Heart right ventricle (tissue), 16 donors: ENCODE results near the gene KPTN. TPM values are rescaled to one million over a fixed set of nuclear protein-coding genes. Genes with fewer than 3 reads are reported as not detected.
A peak's percentile ranks its signal among the peaks of the same experiment; 100 is the strongest.

ENCODE experiments used
- ATAC-seq, 8 donors: fragments of 200-7000 bp; cut with Tn5 transposase; one replicate each; pipeline ENCODE4 v1.9.1; 2020; ENCODE audit warnings: mild to moderate bottlenecking in 8 of 8, moderate library complexity in 8 of 8, moderate number of reproducible peaks in 1 of 8
- DNase-seq, 2 donors: peaks; one replicate each; pipeline ENCODE4 v3.0.0-alpha.2; 2020
- H3K27ac ChIP-seq, 10 donors: fragments of 200-600 bp; sonication (generic) in 2 of 10; one replicate each; pipeline versions ENCODE4 v1.5.0 to v1.8.0; 2020 to 2022; ENCODE audit warnings: mild to moderate bottlenecking in 3 of 10
- H3K27me3 ChIP-seq, 7 donors: fragments of 200-600 bp; one replicate each; pipeline ENCODE4 v1.8.0; 2021 to 2022; ENCODE audit warnings: mild to moderate bottlenecking in 2 of 7
- H3K36me3 ChIP-seq, 9 donors: fragments of 200-600 bp; sonication (generic) in 1 of 9; one replicate each; pipeline versions ENCODE4 v1.5.0 to v1.8.0; 2020 to 2022; ENCODE audit warnings: mild to moderate bottlenecking in 2 of 9
- H3K4me1 ChIP-seq, 9 donors: fragments of 200-600 bp; sonication (generic) in 1 of 9; one replicate each; pipeline versions ENCODE4 v1.5.0 to v1.8.0; 2020 to 2022; ENCODE audit warnings: mild to moderate bottlenecking in 4 of 9
- H3K4me3 ChIP-seq, 10 donors: fragments of 200-600 bp; sonication (generic) in 2 of 10; one replicate each; pipeline versions ENCODE4 v1.5.0 to v1.8.0; 2020 to 2022; ENCODE audit warnings: mild to moderate bottlenecking in 7 of 10, moderate library complexity in 2 of 10
- H3K9me3 ChIP-seq, 11 donors: fragments of 200-600 bp in 10 of 11; sonication (generic) in 2 of 11; one replicate each; pipeline versions ENCODE4 v1.5.0 to v1.8.0; 2013 to 2022; ENCODE audit warnings: mild to moderate bottlenecking in 2 of 11, control low read depth in 1 of 11, moderate library complexity in 1 of 11
- CTCF ChIP-seq, 9 donors: fragments of 200-600 bp; sonication (generic) in 2 of 9; IDR thresholded peaks; one replicate each; pipeline versions ENCODE4 v1.5.0 to v1.8.0; 2021 to 2022; ENCODE audit warnings: antibody characterized with exemption in 9 of 9, mild to moderate bottlenecking in 5 of 9, moderate library complexity in 1 of 9
- WGBS, 2 donors: extraction: QIAGEN DNeasy Blood & Tissue Kit; methylation state at CpG; one replicate each; pipeline ENCODE4 v1.1.7; 2013; ENCODE audit warnings: inconsistent platforms in 1 of 2; 5-methylcytosine and 5-hydroxymethylcytosine counted together
- intact Hi-C, 10 donors: fragments of 100-400 bp; cut with DNase I; formaldehyde crosslinking; loops; one replicate each; pipeline versions ENCODE4 v1.11.1 to v1.14.2; 2022
- polyA plus RNA-seq, 2 donors: library from polyadenylated mRNA; stranded (reverse); fragments of 200-250 nt; gene quantifications; one replicate each; pipeline ENCODE4 v1.2.3, GENCODE V29; 2013
- total RNA-seq, 10 donors: library from RNA; stranded (reverse); fragmentation: NEBNext Ultra II Directional in 3 of 10; extraction: Animal tissue kit (Norgen Biotek cat#: 25700) in 3 of 10; gene quantifications; one replicate each; pipeline versions ENCODE4 v1.2.1 to v1.2.4, GENCODE V29; 2021 to 2023
- donor health status: Arrhythmogenic right ventricular cardiomyopathy.
- donor health status: ischemic (EF 13 %, LVEDD 7.1; RV severe dilation, severe dysfunction).
- donor health status: healthy with polysubstance abuse.
- donor health status: DM: no; HTN: yes; CAD: no.
- donor health status: DM: no; HTN: no; CAD: no.
- donor health status: ischemic (EF 25% LVEDD 6.9; RV normal size, moderate dysfunction).
- donor health status: ischemic (EF 25% LVEDD 5.7; RV mildly dilated, moderate dysfunction).
- donor health status: healthy.
- donor health status: DM: yes; HTN: yes; CAD: no.
- donor health status: Ischemic cardiomyopathy.
- donor health status: ischemic (EF 35%, LVEDD 5.7; RV mildly dilated, moderate dysfunction).
- donor health status: nonischemic (EF 11% LVEDD 7.7; RV severe dilation, severe dysfunction).
- donor health status: DM: yes; HTN: yes; CAD: no.
- donor health status: PGD.
- donor health status: ischemic (EF 29% LVEDD 5.4; RV normal size, mild dysfunction).
- donor health status: nonischemic (EF 23%, LVEDD 6.1; RV moderate dilation, normal function).

Gene KPTN
- total and polyA plus RNA-seq, 12 donors = 4.0 to 35.6 (median 9.0) TPM

- Histone ChIP-seq H3K4me3 (no peak overlapping the region), H3K36me3 (no peaks in the 10 kb centered on the region), H3K9me3 (peaks cover 0 to 14% (median 7%) of the 10 kb centered on the region in 11 donors), H3K4me1 (peaks cover 0 to 6% (median 0%) of the 10 kb centered on the region in 9 donors), H3K27me3 (peaks cover 14 to 87% (median 68%) of the 10 kb centered on the region in 7 donors), H3K27ac (no peak overlapping the region)
- DNase-seq (no peak), ATAC-seq (no peak)
- intact Hi-C loops = loop anchor here in 1 of 10 donors (10.0 kb wide), 1 partner anchor 595 kb away; no protein-coding TSS in a partner anchor
- no peak for TF ChIP-seq CTCF (IDR thresholded peaks at IDR 0.05)
- 89% methylated on average over 14 of the region's 14 CpGs for WGBS, 2 donors
Measured at GRCh38 chr19:47459477-47459876, 24.5 kb downstream of the KPTN start.

GRCh38 chr19:47458672-47459071, 25.3 kb downstream of the KPTN start:
- intact Hi-C loops = loop anchor here in 1 of 10 donors (10.0 kb wide), 1 partner anchor 596 kb away; no protein-coding TSS in a partner anchor
- Histone ChIP-seq H3K27ac (no peak overlapping the region), H3K27me3 (peaks cover 14 to 83% (median 64%) of the 10 kb centered on the region in 7 donors), H3K9me3 (peaks cover 0 to 14% (median 7%) of the 10 kb centered on the region in 11 donors), H3K4me1 (peaks cover 0 to 6% (median 0%) of the 10 kb centered on the region in 9 donors), H3K36me3 (no peaks in the 10 kb centered on the region), H3K4me3 (no peak overlapping the region)
- TF ChIP-seq CTCF (IDR thresholded peaks at IDR 0.05) = no peak
- ATAC-seq (no peak), DNase-seq (no peak)
- WGBS, 2 donors = 31 to 33% methylated on average over 5 of the region's 5 CpGs

- intact Hi-C loops = loop anchor here in 1 of 10 donors (10.0 kb wide), 1 partner anchor 598 kb away; no protein-coding TSS in a partner anchor
- Histone ChIP-seq H3K27me3 (peaks cover 14 to 82% (median 67%) of the 10 kb centered on the region in 7 donors), H3K4me3 (no peak overlapping the region), H3K4me1 (peaks cover 0 to 6% (median 0%) of the 10 kb centered on the region in 9 donors), H3K9me3 (peaks cover 0 to 14% (median 7%) of the 10 kb centered on the region in 11 donors), H3K27ac (no peak overlapping the region), H3K36me3 (no peaks in the 10 kb centered on the region)
- ATAC-seq = peak in 1 of 8 donors; percentile 12
- DNase-seq = no peak
- WGBS, 2 donors = 23 to 28% methylated on average over 66 to 77 of the region's 77 CpGs
- no peak for TF ChIP-seq CTCF (IDR thresholded peaks at IDR 0.05)
Measured at GRCh38 chr19:47456721-47457474, 27.1 kb downstream of the KPTN start.

- no peak for TF ChIP-seq CTCF (IDR thresholded peaks at IDR 0.05)
- H3K4me1 ChIP-seq = peaks cover 0 to 25% (median 15%) of the 10 kb centered on the region in 9 donors
- H3K36me3 ChIP-seq = no peaks in the 10 kb centered on the region
- whole genome bisulfite sequencing, 2 donors = 63% methylated on average over 7 of the region's 7 CpGs
- H3K4me3 ChIP-seq = no peak overlapping the region
- no peak for DNase-seq
- intact Hi-C loops = loop anchor here in 1 of 10 donors (10.0 kb wide), 1 partner anchor 604 kb away; no protein-coding TSS in a partner anchor
- peaks cover 0 to 9% (median 1%) of the 10 kb centered on the region in 11 donors for H3K9me3 ChIP-seq
- ATAC-seq = no peak
- H3K27ac ChIP-seq = no peak overlapping the region
- H3K27me3 ChIP-seq = peaks cover 0 to 78% (median 67%) of the 10 kb centered on the region in 7 donors
Measured at GRCh38 chr19:47450478-47450877, 33.5 kb downstream of the KPTN start.
